Measurements from ENCODE around the gene ZDHHC14. TPM values are rescaled to one million over a fixed set of nuclear protein-coding genes. Genes with fewer than 3 reads are reported as not detected.

The ZDHHC14 gene
- total and polyA plus RNA-seq, 2 of the 8 experiments (the other 6 are each of a cell fraction or from before 2014, with no cell fraction given) = 2.9 to 5.3 TPM

DNA sequence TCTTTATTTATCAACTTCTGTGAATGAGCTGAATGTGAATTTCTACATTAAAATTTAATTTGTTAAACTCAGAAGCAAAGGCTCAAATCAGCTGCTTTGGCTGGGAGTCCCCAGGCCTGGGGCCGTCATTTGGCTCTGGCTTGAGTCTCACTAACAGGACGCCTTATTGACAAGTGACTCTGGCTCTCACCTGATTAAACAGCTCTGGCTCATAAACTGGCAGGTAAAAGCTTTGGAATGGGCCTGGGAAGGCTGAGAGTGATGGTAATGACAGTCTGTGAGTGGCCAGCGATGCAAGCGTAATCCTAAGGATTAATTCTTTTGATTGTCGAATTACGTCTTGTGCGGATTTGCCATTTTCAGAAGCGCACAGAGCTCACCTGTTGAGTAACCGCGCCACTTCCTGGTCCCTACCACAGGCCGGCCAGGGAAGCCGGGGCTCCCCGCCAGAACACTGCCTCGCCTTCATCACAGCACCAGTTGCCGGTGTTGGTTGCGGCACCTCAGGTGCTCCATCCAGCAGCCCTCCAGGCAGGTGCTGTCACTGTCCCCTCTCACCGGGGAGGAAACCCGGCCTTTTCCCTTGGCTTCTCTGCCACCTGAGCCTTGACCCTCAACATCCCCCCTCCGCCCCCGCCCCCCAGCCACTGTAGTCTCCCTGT, 110.7 kb downstream of the ZDHHC14 start (continued):
- TF ChIP-seq RAD21 (IDR thresholded peaks at IDR 0.05 in 1 of 2, conservative IDR thresholded peaks at IDR 0.05 in 1 of 2; ENCODE audit: low read depth in 2 of 2, low read length in 2 of 2) = no peak
